GM19238 (cell line): ENCODE results near the gene TSHZ2.
"Not testable (repeated sequence)": the region's sequence is repeated elsewhere in the genome, so short reads cannot be mapped to it uniquely, and the experiment has no call there.

Experiments used
- DNase-seq: peaks from one replicate; pipeline ENCODE4 v3.0.0; 2011; ENCODE audit warnings: low spot score; ENCODE audit not compliant: insufficient read length

Gene TSHZ2

DNA sequence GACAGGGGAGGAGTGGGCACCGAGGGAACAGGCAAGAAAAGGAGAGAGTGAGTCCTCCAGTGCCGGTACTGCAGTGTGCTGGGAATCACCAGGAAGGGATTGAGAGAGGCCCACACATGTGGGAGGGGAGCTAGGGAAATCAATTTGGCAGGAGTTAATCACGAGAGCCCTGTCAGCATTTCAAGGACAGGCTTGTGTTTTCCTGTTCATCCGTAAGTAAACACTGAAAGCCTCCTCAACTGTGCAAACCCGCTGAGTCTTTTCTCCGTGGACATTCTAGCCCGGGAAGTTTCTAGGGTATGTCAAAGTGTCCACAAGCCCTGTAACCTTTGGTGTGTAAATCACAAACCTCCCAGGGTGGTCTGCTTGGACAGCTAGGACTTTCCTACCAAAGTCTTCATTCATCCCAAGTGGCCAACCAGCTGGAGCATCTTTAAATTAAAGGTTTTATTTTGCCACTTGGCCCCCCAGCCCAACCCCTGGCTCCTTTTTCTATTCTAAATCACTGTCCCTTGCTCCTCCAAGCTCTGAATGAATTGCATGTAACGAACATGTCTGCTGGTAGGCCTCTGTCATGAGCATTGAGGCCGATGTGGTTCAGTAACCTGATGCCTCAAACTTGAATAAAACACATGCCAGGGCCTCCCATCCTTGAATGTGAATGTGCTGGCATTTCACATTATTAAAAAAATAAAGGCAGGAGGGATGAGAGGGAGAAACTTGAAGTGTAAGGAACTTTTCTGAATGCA is 472.4 kb downstream of the TSHZ2 start:
- no peak for DNase-seq

DNA sequence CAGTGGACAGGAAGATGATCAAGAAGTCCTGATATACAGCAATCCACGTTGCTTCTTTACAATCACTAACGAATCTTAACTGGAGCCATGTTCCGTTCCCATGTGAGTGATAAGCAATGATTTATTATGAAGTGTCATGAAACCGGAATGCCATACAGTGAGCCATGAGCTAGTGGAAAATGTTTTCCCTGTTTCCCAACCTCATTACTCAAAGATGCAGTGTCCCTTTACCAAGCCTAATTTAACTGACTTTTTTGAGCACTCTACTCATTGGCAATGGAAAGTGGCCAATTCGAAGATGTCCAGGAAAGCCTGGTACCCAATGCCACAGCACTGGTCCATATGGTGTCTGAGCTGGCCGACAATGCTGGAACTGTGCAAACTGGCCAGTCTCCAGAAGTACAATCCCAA is 473.2 kb downstream of the TSHZ2 start:
- DNase-seq = no peak

DNA sequence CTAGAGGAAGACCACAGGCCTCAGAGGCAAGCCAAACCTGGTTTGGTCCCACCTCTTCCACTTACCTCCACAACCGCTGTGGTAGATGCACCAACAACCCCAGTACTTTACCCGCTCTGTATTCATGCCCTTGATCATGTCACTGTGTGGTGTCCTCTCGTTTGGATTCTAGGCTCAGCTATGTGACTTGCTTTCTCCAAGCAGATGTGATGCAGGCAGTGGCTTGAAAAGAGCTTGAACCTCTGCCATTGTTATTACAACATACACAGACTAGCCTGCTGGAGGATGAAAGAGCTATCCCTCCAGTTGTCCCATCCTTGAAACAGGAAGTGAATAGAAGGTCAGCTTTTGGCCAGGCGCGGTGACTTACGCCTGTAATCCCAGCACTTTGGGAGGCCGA is 473.8 kb downstream of the TSHZ2 start:
- DNase-seq = no peak

DNA sequence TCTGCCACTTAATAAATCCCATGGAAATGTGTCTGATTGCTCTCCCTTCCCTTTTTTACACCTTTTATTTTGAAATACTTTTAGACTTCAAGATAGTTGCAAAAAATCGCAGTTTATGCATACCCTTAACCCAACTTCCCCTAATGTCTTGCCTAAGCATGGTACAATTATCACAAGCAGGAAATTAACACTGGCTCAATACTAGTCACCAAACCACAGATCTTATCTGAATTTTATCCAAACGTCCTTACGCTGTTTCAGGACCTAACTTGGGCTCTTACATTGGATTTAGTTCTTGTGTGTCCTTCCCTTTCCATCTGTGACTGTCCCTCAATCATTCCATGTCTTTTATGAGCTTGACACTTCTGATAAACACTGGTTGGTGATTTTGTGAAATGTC is 475.2 kb downstream of the TSHZ2 start:
- no peak for DNase-seq

DNA sequence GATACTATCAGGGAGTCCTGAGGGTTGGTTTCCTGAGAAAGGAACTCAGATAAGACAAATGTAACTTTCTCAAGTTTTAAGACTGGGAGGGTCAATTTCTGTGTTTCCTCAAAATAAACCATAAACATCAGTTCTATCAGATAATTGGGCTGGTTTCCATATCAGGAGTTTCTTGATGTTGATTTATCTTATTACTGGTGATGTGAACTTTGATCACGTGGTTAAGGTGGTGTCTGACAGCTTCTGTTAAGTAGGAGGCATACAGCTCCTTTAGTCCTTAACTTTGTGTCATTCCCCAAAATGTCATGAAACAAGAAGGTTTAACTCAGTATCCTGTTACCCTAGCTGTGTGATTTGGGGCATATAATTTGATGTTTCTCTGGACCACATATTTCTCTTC is 476.3 kb downstream of the TSHZ2 start:
- no peak for DNase-seq

DNA sequence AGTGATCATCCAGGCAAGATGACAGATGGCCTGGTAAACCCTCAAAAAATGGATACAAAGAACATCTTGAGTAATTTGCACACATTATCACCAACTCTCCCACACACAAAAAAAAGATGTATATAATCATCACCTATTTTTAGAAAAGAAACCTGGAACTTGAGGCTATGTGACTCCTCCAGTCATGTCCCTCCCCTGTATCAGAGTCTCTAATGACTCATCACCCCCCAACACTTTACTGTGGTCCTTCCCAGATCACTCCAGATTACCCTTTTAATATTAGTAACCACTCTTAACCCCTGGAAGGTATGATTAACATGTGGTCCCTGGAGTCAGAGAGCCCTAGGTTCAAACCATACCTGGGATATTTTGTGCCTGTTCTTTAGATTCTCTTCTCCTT is 476.7 kb downstream of the TSHZ2 start:
- DNase-seq = no peak

DNA sequence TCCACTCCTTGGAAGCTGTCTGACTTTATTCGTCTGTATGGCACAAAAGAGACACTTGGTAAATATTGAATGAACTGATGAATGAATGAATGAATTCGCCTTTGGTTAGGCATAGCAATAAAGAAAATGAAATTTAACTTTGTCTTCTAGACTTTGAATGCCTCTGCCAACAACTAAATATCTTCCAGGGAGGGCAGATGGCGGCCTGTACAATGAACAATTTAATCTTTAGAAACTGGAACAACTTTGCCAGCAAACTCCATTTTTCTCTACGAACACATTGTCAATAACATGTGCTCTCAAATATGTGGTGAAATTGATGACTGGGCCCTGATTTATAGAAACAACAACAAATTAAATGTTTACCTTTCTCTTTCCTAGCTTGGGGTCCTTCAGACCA is 480.9 kb downstream of the TSHZ2 start:
- DNase-seq = no peak

DNA sequence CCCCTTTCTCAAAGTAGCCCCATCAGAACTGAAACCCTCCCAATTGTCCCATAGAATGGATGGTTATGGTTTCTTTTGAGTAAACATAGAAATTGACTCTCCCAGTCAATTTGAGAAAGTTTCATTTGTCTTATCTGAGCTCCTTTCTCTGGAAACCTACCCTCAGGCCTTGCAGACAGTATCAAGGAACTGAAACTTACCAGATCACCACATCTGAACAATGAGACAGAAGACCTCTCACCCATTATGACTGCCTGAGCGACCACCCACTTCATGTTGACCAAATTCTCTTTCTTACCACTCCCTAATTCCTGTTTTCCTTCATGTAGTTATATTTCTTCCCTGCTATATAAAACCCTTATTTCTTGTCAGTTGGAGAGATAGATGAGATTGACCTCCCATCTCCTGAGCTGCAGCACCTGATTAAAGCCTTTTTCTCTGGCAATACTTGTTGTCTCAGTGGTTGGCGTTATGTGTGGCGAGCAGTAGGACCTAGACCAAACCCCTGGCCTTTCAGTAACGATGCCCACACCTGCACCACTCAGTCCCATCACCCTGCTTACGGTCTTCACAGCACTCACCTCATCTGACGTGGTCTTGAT is 482.6 kb downstream of the TSHZ2 start:
- DNase-seq = no peak

DNA sequence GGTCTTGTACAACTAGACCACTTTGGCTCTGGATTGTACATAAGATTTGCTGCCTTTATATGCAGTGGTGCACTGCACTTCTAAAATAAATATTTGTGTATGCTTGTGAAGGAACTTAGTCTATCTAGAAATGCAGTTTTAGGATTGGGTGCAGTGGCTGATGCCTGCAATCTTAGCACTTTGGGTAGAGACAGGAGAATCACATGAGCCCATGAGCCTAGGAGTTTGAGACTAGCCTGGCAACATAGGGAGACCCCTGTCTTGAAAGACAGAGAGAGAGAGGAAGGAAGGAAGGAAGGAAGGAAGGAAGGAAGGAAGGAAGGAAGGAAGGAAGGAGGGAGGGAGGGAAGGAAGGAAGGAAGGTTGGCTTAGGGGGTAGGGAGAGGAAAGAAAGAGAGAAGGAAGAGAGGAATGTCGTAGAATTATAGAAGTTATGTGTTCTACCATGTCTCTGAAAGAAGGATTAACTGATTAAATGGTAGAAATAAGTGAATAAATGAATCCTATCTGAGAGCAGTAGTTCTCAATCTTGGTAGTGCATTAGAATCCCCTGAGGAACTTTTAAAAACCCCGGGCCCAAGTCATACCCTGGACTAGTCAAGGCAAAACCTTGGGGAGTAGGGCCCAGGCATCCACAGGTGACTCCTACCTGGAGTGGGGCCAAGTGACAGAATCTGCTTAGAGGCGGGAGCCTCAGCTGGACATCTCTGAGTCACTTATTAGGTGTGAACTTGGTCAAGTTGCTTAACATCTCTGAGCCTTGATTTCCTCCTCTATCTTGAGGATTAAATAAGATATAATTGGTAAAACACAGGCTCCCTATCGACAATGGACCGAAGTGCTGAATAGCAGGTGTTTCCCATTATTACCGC is 491.2 kb downstream of the TSHZ2 start:
- DNase-seq = no peak

DNA sequence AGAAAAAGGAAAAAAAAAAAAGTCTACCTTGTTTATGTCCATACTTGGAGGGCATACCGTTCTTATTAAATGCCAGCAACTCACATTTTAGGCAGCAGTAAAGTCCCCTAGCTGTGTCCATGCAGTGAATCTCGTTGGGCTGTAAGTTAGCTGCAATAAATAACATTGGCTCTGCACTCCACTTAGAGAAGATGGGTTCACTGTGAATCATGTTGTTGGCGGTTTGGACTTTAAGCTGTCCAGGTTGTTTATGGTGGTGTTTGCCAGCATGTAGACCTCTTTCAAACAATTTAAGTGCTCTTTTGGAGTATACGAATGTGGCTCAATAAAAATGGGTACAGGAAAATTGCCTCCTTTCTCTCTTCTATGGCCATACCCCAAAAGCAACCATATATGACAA is 494.1 kb downstream of the TSHZ2 start:
- DNase-seq = no peak

DNA sequence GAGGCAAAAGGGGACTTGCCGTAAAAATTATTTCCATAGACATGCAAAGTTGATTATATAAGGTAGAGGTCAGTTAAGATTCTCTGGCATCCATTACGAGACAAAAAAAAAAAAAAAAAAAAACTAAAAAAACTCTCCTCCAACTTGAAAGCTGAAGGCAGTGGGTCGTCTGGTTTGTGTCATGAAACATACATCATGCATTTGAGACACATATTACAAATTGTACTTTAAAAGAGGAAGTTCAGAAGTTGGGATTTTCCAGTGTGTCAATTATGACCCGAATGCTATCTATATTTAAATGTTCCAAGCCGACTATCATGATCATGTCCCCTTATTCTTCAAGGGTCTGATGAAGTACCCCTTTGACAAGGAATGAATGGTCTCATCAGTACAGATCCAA is 496.4 kb downstream of the TSHZ2 start:
- DNase-seq = no peak

DNA sequence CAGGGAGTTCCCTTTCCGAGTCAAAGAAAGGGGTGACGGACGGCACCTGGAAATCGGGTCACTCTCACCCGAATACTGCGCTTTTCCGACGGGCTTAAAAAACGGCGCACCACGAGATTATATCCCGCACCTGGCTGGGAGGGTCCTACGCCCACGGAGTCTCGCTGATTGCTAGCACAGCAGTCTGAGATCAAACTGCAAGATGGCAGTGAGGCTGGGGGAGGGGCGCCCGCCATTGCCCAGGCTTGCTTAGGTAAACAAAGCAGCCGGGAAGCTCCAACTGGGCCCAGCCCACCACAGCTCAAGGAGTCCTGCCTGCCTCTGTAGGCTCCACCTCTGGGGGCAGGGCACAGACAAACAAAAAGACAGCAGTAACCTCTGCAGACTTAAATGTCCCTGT is 500.7 kb downstream of the TSHZ2 start:
- not testable (repeated sequence) for DNase-seq

DNA sequence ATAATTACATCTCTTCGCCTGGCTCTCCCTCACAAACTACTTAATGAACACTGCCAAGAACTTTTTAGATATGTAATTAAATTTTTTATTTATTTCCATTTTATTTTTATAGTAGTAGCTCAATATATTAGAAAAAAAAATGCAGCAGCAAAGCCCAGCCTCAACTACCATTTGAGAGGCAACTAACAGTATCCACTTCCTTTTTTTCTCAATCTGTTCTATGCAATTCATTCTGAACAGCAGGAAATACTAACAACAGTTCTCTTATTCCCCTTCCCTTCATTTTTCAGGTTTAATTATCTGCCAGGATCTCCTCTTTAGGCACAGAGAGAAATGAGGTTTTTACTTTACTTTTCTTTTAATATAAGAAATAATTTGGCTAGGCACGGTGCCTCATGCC is 508.8 kb downstream of the TSHZ2 start:
- DNase-seq = no peak

DNA sequence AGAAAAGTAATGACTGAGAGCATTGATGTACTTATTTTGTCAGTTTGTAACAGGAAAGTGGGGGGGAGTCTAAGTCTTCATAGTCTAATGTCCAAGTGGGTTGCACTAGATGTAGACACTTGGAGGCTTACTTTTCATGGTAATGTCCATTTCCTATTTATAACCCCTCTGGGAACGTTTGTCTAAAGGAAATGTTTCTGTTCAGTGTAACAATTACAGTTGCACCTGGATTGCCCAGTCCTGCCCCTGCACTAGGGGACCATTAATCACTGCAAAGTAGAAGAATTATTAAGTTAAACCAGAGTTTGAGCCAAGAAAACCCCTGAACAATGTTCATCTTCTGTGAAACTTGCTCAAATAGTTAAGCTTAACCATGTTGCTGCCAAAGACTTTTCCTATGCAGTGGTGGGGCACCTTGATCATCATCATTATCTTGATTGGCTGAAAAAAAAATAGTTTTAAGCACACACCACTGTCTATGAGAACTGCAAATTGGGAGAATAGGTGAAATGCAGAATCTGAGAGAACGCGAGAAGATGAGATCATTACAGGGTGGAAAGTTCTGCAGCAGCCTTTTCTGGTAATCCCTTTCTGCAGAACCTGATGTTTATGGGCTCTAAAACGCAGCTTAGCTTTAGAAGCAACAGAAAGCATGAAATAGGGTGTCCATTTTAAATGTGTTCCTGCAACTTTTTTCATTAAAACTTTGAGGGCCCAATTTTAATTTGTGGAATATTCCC is 515.5 kb downstream of the TSHZ2 start:
- no peak for DNase-seq

DNA sequence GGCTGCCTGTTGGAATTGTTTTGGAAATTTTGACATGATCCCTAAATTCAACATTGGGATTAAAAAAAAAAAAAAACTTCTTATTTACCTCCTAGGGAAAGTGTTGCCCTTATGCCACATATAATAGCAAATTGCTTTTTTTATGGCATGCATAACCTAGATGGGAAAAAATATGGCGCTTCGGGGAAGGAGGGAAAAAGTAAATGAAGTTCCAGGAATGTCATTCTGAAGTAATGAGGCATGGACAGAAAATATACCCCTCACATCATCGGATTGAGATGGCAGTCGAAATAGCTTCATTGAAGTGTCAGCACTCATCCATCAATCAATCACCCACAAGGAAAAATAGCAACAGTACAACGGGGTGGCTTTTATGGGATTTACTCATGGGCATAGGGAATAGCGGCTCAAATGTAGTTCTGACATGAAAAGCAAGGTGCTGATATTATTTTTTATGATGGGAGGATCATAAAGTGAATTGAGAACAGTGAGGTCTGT is 516.7 kb downstream of the TSHZ2 start:
- DNase-seq = no peak

DNA sequence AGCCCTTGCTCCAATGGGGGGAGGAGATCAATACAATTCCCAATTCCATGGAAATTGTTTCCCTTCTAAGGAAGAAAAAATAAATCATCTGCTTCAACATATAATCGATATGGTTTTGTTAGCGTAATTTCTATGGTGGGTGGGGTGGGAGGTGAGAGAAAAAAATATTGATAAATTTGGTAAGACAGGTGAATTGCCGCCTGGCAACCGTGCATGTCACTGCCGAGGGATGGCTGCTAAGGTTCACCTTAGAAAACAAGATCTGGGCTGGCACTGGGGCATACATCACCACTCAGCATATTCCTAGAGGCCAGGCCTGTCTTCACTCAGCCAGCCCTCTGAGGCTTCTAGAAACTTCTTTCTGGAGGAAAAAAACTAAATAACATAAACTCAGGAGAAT is 517.4 kb downstream of the TSHZ2 start:
- no peak for DNase-seq

DNA sequence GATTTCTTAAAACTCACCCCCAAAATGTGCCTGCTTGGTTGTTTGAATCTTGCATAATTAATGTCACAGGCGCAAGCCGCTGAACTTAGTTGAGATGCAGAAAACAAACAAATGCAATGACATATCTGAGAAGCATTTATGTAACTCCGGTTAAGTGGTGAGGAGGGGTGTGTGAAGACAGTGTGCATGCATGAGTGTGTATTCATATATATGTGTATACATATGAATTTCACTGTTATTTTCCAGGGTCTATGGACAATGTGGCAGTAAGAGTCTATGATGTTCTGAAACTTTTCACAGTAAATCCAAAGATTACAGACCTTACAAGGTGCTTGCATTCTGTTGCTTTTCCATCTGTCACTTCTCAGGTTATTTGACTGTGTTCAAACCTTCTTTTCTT is 518.5 kb downstream of the TSHZ2 start:
- DNase-seq = no peak

DNA sequence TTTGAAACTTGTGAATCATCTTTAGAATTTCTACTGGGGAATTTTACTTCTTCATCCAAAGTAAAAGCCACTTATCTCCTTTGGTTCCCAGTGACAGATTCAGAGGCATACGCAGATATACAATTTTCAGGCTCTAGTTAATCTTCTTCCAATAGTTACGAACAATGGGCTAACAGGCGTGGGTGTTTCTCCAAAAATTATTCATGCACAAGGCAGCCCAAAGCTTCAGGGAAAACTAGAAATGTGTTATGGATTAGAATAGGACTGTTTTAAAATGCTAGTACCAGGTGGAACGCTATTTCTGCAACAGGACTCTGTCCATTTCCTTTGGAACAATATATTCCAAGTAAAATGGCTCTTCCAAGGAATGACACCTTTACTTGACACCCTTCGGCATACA is 519.3 kb downstream of the TSHZ2 start:
- no peak for DNase-seq

DNA sequence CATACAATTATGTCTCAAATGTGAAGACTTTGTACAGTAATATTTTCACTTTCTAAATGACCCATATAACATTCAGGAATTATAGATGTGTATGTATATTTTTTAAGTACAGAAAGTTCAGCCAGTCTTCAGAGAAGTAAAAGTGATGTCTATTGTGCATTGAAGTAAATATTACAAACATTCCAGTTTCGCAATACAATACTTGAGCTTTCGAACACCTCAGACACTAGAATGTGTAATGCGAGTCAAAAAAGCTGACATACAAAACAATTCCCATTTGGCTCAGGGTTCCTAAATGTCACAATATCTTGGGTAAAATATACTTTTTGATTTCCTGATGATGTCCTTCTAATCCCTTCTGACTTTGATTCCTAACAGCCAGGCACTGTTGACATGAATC is 520.1 kb downstream of the TSHZ2 start:
- DNase-seq = no peak

DNA sequence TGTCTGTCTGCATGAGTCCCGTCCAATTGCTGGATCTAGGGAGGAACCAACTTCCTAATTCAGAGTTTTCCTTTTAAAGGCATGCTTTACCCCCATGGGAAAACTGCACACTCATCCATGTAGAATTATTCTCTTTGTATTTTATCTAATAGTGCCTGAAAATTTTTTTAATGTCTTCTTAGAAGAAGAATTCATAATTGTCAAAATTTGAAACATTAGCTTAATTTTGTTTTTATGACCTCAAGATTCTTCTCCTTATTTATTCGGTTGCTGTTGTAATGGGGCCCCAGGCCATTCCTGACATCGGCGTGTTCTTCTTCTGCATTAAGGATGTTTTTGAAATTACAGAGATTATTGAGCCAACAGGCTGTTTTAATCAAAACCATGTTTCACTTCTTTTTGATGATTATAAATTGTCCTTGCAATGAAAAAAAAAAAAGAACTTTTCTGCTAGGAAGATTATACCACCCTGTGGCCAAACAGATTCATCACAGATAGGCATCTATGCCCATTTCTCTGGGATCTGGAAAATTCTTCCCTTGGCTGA is 521.2 kb downstream of the TSHZ2 start:
- no peak for DNase-seq

DNA sequence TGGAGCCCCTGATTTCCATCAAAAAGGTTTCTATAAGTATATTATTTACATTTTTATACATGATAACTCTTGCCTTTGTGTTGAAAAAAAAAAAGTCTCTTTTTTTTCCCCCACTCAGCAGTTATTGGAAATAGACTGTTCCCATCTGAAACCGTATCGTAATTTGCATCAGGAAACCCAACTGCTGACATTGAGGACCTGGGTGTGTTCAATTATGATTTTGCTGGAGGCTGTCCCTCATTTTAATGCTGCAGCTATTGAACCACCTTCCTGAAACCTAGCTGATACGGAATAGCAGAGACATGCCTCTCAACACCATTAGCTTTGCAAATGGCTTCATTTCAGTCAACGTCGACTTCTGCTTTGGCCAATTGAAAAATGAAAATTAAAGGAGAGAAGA is 522.6 kb downstream of the TSHZ2 start:
- DNase-seq = no peak
